BLaER1 treated with 17β-estradiol and CSF1 and Interleukin-3, amounts not matched to agents 10 nM and 100 nM (cell line): ENCODE data around the gene EFR3B.

Source experiments
- H3K27ac ChIP-seq, 11 experiments: shearing (Covaris generic); formaldehyde crosslinking; 2 replicates each; pipeline ENCODE4 v1.8.1; 2022
- H3K27me3 ChIP-seq, 11 experiments: shearing (Covaris generic); formaldehyde crosslinking; 2 replicates each; pipeline ENCODE4 v1.8.1; 2022
- H3K36me3 ChIP-seq, 11 experiments: shearing (Covaris generic); formaldehyde crosslinking; 2 replicates each; pipeline ENCODE4 v1.8.1; 2022
- H3K4me1 ChIP-seq, 10 experiments: shearing (Covaris generic); formaldehyde crosslinking; 2 replicates each; pipeline ENCODE4 v1.8.1; 2022
- H3K4me2 ChIP-seq, 11 experiments: shearing (Covaris generic); formaldehyde crosslinking; 2 replicates each; pipeline ENCODE4 v1.8.1; 2022
- H3K4me3 ChIP-seq, 10 experiments: shearing (Covaris generic); formaldehyde crosslinking; 2 replicates each; pipeline ENCODE4 v1.8.1; 2022
- H3K9ac ChIP-seq, 11 experiments: shearing (Covaris generic); formaldehyde crosslinking; 2 replicates each; pipeline ENCODE4 v1.8.1; 2022
- H3K9me3 ChIP-seq, 11 experiments: shearing (Covaris generic); formaldehyde crosslinking; replicated peaks in 1 of 11; 2 replicates each; pipeline ENCODE4 v1.8.1; 2022
- H4K20me1 ChIP-seq, 11 experiments: shearing (Covaris generic); formaldehyde crosslinking; 2 replicates each; pipeline ENCODE4 v1.8.1; 2022
- Cebpa-rat ChIP-seq, 11 experiments: shearing (Covaris generic); IDR thresholded peaks; 2 replicates each; pipeline ENCODE4 v1.8.1; 2022

EFR3B gene

DNA sequence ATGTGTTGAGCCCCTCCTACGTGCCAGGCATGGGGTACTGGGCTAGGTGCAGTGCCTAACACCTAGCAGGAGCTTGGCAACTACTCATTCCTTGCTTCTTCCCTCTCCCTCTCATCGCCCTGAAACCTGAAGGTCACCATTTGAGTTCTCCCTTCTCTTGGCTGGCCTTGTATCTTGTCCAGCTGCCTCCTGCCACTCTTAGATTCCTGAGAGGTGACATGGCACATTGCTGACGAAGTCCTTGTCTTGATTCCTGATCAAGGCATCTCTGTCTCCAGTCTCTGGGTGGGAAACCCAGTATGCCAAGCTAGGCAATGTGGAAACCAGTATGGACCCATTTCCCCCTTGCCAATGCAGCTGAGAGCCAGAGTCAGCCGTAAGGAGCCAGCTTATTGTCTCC lies 9.0 kb upstream of the EFR3B start:
- H3K36me3 ChIP-seq: no peaks in the 10 kb centered on the region
- H4K20me1 ChIP-seq: no peaks in the 10 kb centered on the region
- peaks cover 0 to 12% (median 0%) of the 10 kb centered on the region in 11 experiments; a peak in 3 of 22 replicates for H3K27me3 ChIP-seq
- H3K4me3 ChIP-seq: no peak overlapping the region
- peak overlapping the region in 8 of 11 experiments; percentile 34 to 77 (median 66); a peak in 14 of 22 replicates for H3K4me2 ChIP-seq
- TF ChIP-seq Cebpa-rat (IDR thresholded peaks at IDR 0.05): no peak
- peak overlapping the region in 5 of 11 experiments; percentile 11 to 76 (median 38); a peak in 5 of 22 replicates for H3K27ac ChIP-seq
- no peak overlapping the region for H3K9ac ChIP-seq
- peaks cover 0 to 10% (median 0%) of the 10 kb centered on the region in 11 experiments; a peak in 6 of 22 replicates for H3K9me3 ChIP-seq
- H3K4me1 ChIP-seq: peaks cover 26 to 58% (median 47%) of the 10 kb centered on the region in 10 experiments

DNA sequence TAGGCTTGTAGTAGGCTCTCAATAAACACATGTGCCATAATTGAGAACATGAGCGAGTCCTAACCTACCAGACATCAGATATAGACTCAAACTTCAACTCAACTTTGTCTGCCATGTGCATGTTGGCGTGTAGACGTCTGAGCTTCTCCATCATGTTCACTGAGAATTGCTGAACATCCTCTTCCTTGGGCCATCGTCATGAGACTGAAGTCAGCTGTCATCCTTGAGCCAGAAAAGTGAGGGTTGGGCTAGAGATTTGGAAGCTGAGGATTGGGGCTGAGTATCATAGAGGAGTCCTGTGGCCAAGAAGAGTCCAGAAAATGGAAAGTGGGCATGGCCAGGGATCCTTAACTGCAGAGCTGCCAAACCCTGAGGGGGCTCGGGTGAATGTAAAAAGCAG lies 7.8 kb upstream of the EFR3B start:
- H4K20me1 ChIP-seq: no peaks in the 10 kb centered on the region
- no peak overlapping the region for H3K4me3 ChIP-seq
- H3K4me2 ChIP-seq: no peak overlapping the region
- no peaks in the 10 kb centered on the region for H3K36me3 ChIP-seq
- peaks cover 26 to 58% (median 47%) of the 10 kb centered on the region in 10 experiments for H3K4me1 ChIP-seq
- H3K9ac ChIP-seq: no peak overlapping the region
- no peak overlapping the region for H3K27ac ChIP-seq
- no peak for TF ChIP-seq Cebpa-rat (IDR thresholded peaks at IDR 0.05)
- peaks cover 0 to 10% (median 0%) of the 10 kb centered on the region in 11 experiments; a peak in 6 of 22 replicates for H3K9me3 ChIP-seq
- H3K27me3 ChIP-seq: peaks cover 0 to 12% (median 0%) of the 10 kb centered on the region in 11 experiments; a peak in 3 of 22 replicates

DNA sequence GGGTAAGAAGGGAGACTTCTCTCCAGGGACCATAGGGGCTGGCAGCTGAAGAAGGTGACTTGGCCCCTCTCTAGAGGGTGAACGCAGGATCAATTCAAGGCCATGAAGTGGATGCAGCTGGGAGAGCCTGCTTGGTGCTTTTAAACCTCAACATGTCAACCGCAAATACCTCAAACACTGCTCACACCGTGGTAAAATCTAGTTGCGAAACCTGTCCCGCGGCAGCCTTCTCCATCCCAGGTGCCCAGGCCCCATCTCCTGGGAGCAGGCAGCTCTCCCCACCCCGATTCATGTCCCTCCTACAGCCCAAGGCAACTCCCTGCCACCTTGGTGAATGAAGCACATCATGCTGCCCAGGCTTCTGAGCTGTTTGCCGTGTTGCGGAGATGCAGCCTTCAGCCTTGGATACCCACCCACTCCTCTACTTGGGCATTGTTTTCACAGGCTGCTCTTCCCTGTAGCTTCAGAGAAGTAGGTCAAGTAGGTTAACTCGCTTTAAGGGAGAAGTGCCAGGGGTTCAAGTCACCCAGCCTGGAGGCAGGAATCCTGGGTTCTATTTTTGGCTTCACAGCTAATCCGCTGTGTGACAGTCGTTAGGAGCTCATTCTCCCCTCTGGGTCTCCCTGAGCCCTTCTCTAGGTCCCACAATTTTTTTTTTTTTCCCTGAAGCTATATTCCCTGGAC lies 6.2 kb upstream of the EFR3B start:
- Histone ChIP-seq H3K4me3 (no peak overlapping the region), H3K27me3 (peaks cover 4 to 19% (median 7%) of the 10 kb centered on the region in 11 experiments; a peak in 17 of 22 replicates), H3K36me3 (no peaks in the 10 kb centered on the region), H4K20me1 (no peaks in the 10 kb centered on the region), H3K9ac (no peak overlapping the region), H3K9me3 (peaks cover 0 to 10% (median 0%) of the 10 kb centered on the region in 11 experiments; a peak in 6 of 22 replicates), H3K27ac (0 out of 22 replicates have a peak overlapping the region, but pooled peaks of 1 of the 11 experiments have one; percentile 34), H3K4me1 (peaks cover 16 to 48% (median 38%) of the 10 kb centered on the region in 10 experiments), H3K4me2 (peak overlapping the region in 9 of 11 experiments; percentile 35 to 71 (median 63); a peak in 19 of 22 replicates)
- TF ChIP-seq Cebpa-rat (IDR thresholded peaks at IDR 0.05): 0 out of 22 replicates have a peak, but pooled peaks of 2 of the 11 experiments have one; percentile 42 to 46

DNA sequence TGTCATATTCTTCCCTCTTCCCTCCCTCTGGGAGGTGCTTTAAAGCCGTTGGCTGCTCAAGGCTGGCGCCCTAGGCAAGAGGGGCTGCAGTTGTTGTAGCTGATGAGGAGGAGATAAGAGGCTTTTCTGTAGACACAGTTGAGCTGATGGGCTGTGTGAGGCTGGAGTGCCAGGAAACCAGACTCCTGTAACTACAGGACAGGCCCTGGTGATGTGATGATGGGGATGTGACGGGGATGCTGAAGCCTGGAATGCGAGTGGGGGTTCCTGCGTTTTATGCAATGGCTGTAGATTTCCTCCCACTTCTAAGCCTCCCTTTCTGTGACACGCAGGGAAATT lies 5.7 kb upstream of the EFR3B start:
- Histone ChIP-seq H3K36me3 (no peaks in the 10 kb centered on the region), H3K27ac (0 out of 22 replicates have a peak overlapping the region, but pooled peaks of 1 of the 11 experiments have one; percentile 34), H3K9ac (no peak overlapping the region), H4K20me1 (peaks cover 0 to 2% (median 0%) of the 10 kb centered on the region in 11 experiments; a peak in 2 of 22 replicates), H3K9me3 (peaks cover 0 to 10% (median 0%) of the 10 kb centered on the region in 11 experiments; a peak in 6 of 22 replicates), H3K4me1 (peaks cover 12 to 48% (median 37%) of the 10 kb centered on the region in 10 experiments), H3K27me3 (peaks cover 5 to 24% (median 13%) of the 10 kb centered on the region in 11 experiments; a peak in 18 of 22 replicates), H3K4me2 (peak overlapping the region in 9 of 11 experiments; percentile 35 to 71 (median 63); a peak in 16 of 22 replicates), H3K4me3 (no peak overlapping the region)
- TF ChIP-seq Cebpa-rat (IDR thresholded peaks at IDR 0.05): no peak

DNA sequence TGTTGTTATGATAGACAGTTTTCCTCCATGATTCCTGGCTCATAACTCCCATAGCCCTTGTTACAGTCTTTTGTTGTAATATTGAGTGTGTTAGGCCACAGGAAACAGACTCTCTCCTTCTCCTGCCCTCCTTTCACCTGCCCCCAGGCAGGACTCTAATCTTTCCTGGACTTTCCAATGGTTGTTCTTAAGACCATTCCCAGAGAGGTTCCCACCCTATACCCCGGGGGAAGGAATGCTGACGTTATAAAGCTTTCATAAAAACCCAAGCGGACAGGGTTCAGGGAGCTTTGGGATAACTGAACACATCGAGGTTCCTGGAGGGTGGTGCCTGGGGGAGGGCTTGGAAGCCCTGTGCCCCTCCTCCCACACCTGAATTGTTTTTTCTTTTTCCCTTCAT lies 2.8 kb upstream of the EFR3B start:
- Histone ChIP-seq H3K27me3 (peaks cover 30 to 50% (median 37%) of the 10 kb centered on the region in 11 experiments), H3K4me3 (no peak overlapping the region), H3K9ac (no peak overlapping the region), H3K36me3 (no peaks in the 10 kb centered on the region), H3K4me2 (no peak overlapping the region), H3K27ac (no peak overlapping the region), H4K20me1 (peaks cover 0 to 26% (median 16%) of the 10 kb centered on the region in 11 experiments; a peak in 15 of 22 replicates), H3K9me3 (peaks cover 0 to 6% (median 0%) of the 10 kb centered on the region in 11 experiments; a peak in 6 of 22 replicates), H3K4me1 (peaks cover 17 to 46% (median 37%) of the 10 kb centered on the region in 10 experiments)
- no peak for TF ChIP-seq Cebpa-rat (IDR thresholded peaks at IDR 0.05)

DNA sequence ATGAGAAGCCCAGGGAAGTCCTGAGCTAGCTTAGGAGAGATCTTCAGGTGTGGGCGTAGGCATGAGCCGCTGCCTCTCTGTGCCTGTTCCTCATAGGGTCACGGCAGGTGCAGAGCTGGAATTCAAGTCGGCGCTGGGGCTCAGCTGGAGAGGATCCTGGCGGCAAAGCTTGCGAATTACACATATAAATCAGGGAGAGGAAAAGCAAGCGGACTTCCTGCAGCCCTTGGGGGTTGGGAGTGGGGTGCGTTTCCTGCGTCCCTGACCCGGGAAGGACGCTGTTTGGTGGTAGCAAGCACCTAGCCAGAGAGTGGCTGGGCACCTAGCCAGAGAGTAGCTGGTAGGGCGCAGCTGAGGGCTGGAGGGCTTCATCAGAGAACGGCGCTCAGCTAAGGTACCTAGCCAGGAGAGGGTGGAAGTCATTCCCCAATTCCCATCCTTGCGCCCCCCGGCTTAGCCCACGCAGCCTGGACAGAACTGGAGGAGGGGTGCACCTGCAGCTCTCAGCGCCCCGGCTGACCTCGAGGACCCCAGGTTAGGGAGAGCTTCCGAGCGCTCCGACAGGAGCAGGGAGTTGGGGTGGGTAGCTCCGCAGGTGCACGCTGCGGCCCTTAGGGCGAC lies 459 bp upstream of the EFR3B start:
- Histone ChIP-seq H3K4me1 (peaks cover 17 to 31% (median 26%) of the 10 kb centered on the region in 10 experiments), H3K9me3 (no peaks in the 10 kb centered on the region), H3K9ac (no peak overlapping the region), H3K36me3 (no peaks in the 10 kb centered on the region), H3K4me3 (peak overlapping the region; percentile 34 to 74 (median 48); a peak in 18 of 20 replicates), H3K4me2 (peak overlapping the region; percentile 89 to 100 (median 97)), H3K27me3 (peaks cover 43 to 62% (median 54%) of the 10 kb centered on the region in 11 experiments), H3K27ac (no peak overlapping the region), H4K20me1 (peaks cover 0 to 31% (median 17%) of the 10 kb centered on the region in 11 experiments; a peak in 15 of 22 replicates)
- no peak for TF ChIP-seq Cebpa-rat (IDR thresholded peaks at IDR 0.05)

DNA sequence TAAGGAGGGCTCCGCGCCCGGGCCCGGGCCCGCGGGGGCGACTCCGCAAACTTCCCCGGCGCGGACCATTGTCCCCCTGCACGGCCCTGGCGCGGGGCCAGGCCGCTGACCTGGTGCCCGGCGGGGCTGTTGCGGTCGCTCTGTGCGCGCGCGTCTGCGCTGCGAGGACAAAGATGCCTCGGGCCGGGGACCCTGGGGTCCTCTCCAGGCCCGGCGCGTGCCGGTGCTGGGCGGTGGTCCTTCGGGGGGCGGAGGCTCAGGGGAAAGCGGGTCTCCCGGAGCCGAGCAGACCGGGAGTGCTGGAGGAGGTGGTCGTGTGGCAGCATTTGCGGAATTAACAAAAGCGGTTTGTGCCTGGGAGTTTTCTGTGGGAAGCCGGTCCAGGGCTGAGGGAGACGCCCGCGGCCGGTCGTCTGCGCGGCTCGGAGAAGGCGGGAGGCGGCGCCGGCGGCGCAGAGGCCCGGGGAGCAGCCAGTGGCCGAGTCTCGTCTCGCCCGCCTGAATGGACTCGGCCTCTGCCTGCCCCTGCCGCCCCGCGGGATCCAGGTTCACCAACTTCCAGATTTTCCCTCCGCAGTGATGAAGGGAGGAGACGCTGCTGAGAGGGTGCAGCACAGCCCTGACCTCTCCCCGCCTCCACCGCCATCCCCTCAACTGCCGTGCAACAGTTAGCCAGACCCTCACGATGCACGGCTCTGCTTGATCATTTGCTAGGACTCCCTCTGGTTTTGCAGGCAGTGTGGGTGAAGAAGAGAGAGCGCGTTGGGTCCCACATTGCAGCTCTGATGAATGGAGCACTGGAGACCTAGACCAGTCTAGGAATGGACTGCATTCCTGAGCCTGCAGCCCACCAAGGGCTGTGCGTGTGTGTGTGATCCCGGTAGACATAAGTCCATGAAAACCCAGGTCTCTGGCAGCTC lies 705 bp downstream of the EFR3B start:
- Histone ChIP-seq H3K4me1 (peaks cover 17 to 30% (median 24%) of the 10 kb centered on the region in 10 experiments), H3K9ac (peak overlapping the region; percentile 40 to 75 (median 65); a peak in 21 of 22 replicates), H3K27me3 (peaks cover 43 to 62% (median 54%) of the 10 kb centered on the region in 11 experiments), H3K4me2 (peak overlapping the region; percentile 91 to 100 (median 98)), H3K9me3 (no peaks in the 10 kb centered on the region), H3K4me3 (peak overlapping the region; percentile 58 to 74 (median 70)), H3K27ac (peak overlapping the region in 1 of 11 experiments; percentile 14; a peak in 1 of 22 replicates), H4K20me1 (peaks cover 0 to 31% (median 17%) of the 10 kb centered on the region in 11 experiments; a peak in 15 of 22 replicates), H3K36me3 (no peaks in the 10 kb centered on the region)
- no peak for TF ChIP-seq Cebpa-rat (IDR thresholded peaks at IDR 0.05)
